ENCODE results near the gene H2AZ1.

Gene H2AZ1

GRCh38 chr4:99946356-99947189 is 3.5 kb downstream of the H2AZ1 start, which contains the start of gene DNAJB14:
Gene DNAJB14 (minus strand): TSS chr4:99946618. CDS start chr4:99946571, 47 bp downstream.
- peak; percentile 65 for DNase-seq (ENCODE audit: low spot score)

GRCh38 chr4:99945718-99946355 is 4.2 kb downstream of the H2AZ1 start:
- DNase-seq (ENCODE audit: low spot score): peak; percentile 38

GRCh38 chr4:99943904-99944437 is 6.1 kb downstream of the H2AZ1 start:
- no peak for DNase-seq (ENCODE audit: low spot score)

GRCh38 chr4:99938243-99938753 is 11.8 kb downstream of the H2AZ1 start:
- no peak for DNase-seq (ENCODE audit: low spot score)

- no peak for DNase-seq (ENCODE audit: low spot score)
Measured at GRCh38 chr4:99934891-99935290, 15.2 kb downstream of the H2AZ1 start.

- no peak for DNase-seq (ENCODE audit: low spot score)
Measured at GRCh38 chr4:99927566-99927965, 22.5 kb downstream of the H2AZ1 start.

- DNase-seq (ENCODE audit: low spot score): no peak
Measured at GRCh38 chr4:99921174-99921573, 28.9 kb downstream of the H2AZ1 start.

GRCh38 chr4:99918656-99919055 is 31.4 kb downstream of the H2AZ1 start:
- DNase-seq (ENCODE audit: low spot score): no peak

- DNase-seq (ENCODE audit: low spot score): no peak
Measured at GRCh38 chr4:99917575-99917974, 32.5 kb downstream of the H2AZ1 start.

GRCh38 chr4:99915449-99915848 is 34.6 kb downstream of the H2AZ1 start:
- DNase-seq (ENCODE audit: low spot score): no peak
